ENCODE results near the gene ABCA3. TPM values are rescaled to one million over a fixed set of nuclear protein-coding genes. Genes with fewer than 3 reads are reported as not detected.

ABCA3 gene
- total and polyA plus RNA-seq, 2 of the 8 experiments (the other 6 are each of a cell fraction or from before 2014, with no cell fraction given): 5.7 to 7.9 TPM

GRCh38 chr16:2233046-2233775, 107.3 kb downstream of the ABCA3 start:
- Histone ChIP-seq H2BK20ac (ENCODE audit: low read length) (no peak overlapping the region), H2BK15ac (ENCODE audit: low read length) (no peak overlapping the region), H3K23me2 (ENCODE audit: low read depth, low read length) (peaks cover 14% of the 10 kb centered on the region; the same call in 1 of the 2 replicates), H4K5ac (ENCODE audit: insufficient read length, low read depth, low read length) (no peak overlapping the region), H3K23ac (ENCODE audit: insufficient read length) (no peak overlapping the region), H3K18ac (ENCODE audit: extremely low read depth, low read length) (no peak overlapping the region), H3K4ac (replicated peaks; ENCODE audit: insufficient read length, low read depth, low read length) (no peak overlapping the region), H3K9ac (replicated peaks in 1 of 4; ENCODE audit: extremely low read depth in 1 of 4, low read depth in 3 of 4, low read length in 3 of 4) (no peak overlapping the region), H3K14ac (ENCODE audit: insufficient read length) (no peak overlapping the region), H4K20me1 (replicated peaks in 1 of 2; ENCODE audit: control insufficient read depth in 1 of 2, insufficient read depth in 2 of 2, low read length in 2 of 2) (peaks cover 3 to 16% of the 10 kb centered on the region in 2 experiments), H3K79me2 (ENCODE audit: control insufficient read depth in 1 of 2, insufficient read depth in 2 of 2, low read length in 2 of 2) (no peaks in the 10 kb centered on the region; a peak in 1 of 4 replicates), H3K27ac (ENCODE audit: low read depth, low read length) (no peak overlapping the region), H3K4me1 (replicated peaks in 1 of 4; ENCODE audit: control insufficient read depth in 3 of 4, insufficient read depth in 4 of 4, low read length in 3 of 4) (peaks cover 0 to 14% (median 8%) of the 10 kb centered on the region in 4 experiments; a peak in 5 of 7 replicates), H3K36me3 (ENCODE audit: control insufficient read depth in 2 of 4, insufficient read depth in 4 of 4, low read length in 3 of 4) (peaks cover 3 to 55% (median 6%) of the 10 kb centered on the region in 4 experiments; a peak in 5 of 8 replicates), H3K56ac (replicated peaks; ENCODE audit: insufficient read length, low read depth, low read length) (no peak overlapping the region), H2AK5ac (ENCODE audit: low read depth, low read length) (no peak overlapping the region), H2BK12ac (ENCODE audit: low read depth, low read length) (no peak overlapping the region), H3K9me3 (ENCODE audit: insufficient read depth in 2 of 2, low read depth in 1 of 2, low read length in 1 of 2) (no peaks in the 10 kb centered on the region), H2AFZ (ENCODE audit: low read length) (no peak overlapping the region), H2BK120ac (replicated peaks; ENCODE audit: low read depth, low read length) (no peak overlapping the region), H3K27me3 (replicated peaks in 1 of 4; ENCODE audit: control insufficient read depth in 3 of 4, extremely low read depth in 1 of 4, insufficient read depth in 3 of 4, low read length in 3 of 4) (peaks cover 4 to 19% (median 15%) of the 10 kb centered on the region in 4 experiments; a peak in 6 of 7 replicates), H3K79me1 (ENCODE audit: low read depth, low read length) (no peaks in the 10 kb centered on the region), H2BK5ac (ENCODE audit: low read depth, low read length) (no peak overlapping the region), H3K4me3 (ENCODE audit: extremely low read depth in 1 of 4, insufficient read depth in 2 of 4, low read depth in 3 of 4, low read length in 4 of 4) (no peak overlapping the region), H3K4me2 (ENCODE audit: insufficient read depth in 1 of 2, low read depth in 2 of 2, low read length in 2 of 2) (no peak overlapping the region), H4K8ac (ENCODE audit: extremely low read depth, insufficient read depth, low read length) (no peak overlapping the region), H4K91ac (replicated peaks; ENCODE audit: insufficient read length, low read length) (no peak overlapping the region)
- no peak for DNase-seq (ENCODE audit: low read depth in 1 of 2, low spot score in 2 of 2)
- CTCF ChIA-PET (ENCODE audit: partially characterized antibody): interaction anchor here (1.2 to 1.4 kb wide), 2 partner anchors 14 to 38 kb away, joined by 3 to 5 read pairs; no protein-coding TSS in a partner anchor
- FAIRE-seq: no peak
- WGBS, 2 experiments (ENCODE audit: extremely low coverage in 1 of 2, insufficient coverage in 1 of 2, insufficient read length in 1 of 2, insufficient replicate concordance in 2 of 2, low coverage in 1 of 2, low lambda C conversion rate in 2 of 2, missing lambda C conversion rate in 1 of 2): 93% methylated on average over 24 of the region's 28 CpGs; no CpG with 5 or more reads in 1 of the 2 experiments
- POLR2A ChIA-PET (ENCODE audit: partially characterized antibody): interaction anchor here (0.6 to 3.1 kb wide), 8 partner anchors 8 to 78 kb away, joined by 3 to 14 read pairs (median 4); partner anchors contain the start of genes E4F1, ECI1 and TRAF7
- TF ChIP-seq CTBP2 (IDR thresholded peaks at IDR 0.05; ENCODE audit: borderline replicate concordance, insufficient read depth, insufficient read length, low read length) (no peak), RAD21 (IDR thresholded peaks at IDR 0.05 in 1 of 2, conservative IDR thresholded peaks at IDR 0.05 in 1 of 2; ENCODE audit: low read depth in 2 of 2, low read length in 2 of 2) (no peak), SP4 (IDR thresholded peaks at IDR 0.05; ENCODE audit: low read length) (no peak), EP300 (IDR thresholded peaks at IDR 0.05; ENCODE audit: borderline replicate concordance in 1 of 2, low read depth in 2 of 2, low read length in 2 of 2) (no peak), SIRT6 (IDR thresholded peaks at IDR 0.05; ENCODE audit: low read length) (no peak), SP2 (IDR thresholded peaks at IDR 0.05; ENCODE audit: low read length) (no peak), CEBPB (IDR thresholded peaks at IDR 0.05; ENCODE audit: low read depth, low read length) (no peak), CBX5 (IDR thresholded peaks at IDR 0.05; ENCODE audit: low read depth, low read length) (no peak), CHD1 (IDR thresholded peaks at IDR 0.05; ENCODE audit: low read depth, low read length) (no peak), CREB1 (IDR thresholded peaks at IDR 0.05) (no peak)
- TF ChIP-seq, protein P1, sequence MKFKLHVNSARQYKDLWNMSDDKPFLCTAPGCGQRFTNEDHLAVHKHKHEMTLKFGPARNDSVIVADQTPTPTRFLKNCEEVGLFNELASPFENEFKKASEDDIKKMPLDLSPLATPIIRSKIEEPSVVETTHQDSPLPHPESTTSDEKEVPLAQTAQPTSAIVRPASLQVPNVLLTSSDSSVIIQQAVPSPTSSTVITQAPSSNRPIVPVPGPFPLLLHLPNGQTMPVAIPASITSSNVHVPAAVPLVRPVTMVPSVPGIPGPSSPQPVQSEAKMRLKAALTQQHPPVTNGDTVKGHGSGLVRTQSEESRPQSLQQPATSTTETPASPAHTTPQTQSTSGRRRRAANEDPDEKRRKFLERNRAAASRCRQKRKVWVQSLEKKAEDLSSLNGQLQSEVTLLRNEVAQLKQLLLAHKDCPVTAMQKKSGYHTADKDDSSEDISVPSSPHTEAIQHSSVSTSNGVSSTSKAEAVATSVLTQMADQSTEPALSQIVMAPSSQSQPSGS (IDR thresholded peaks at IDR 0.05; ENCODE audit: low read length): no peak

Data from H1 (cell line).